KOPT-K1 (cell line): ENCODE measurements around the gene EPHB2.

Experiments used
- H3K27ac ChIP-seq: fragments of 200-600 bp; sonication (generic); 2 replicates; pipeline ENCODE4 v1.5.1; 2016; ENCODE audit warnings: antibody characterized with exemption, mild to moderate bottlenecking, low read depth, low read length; ENCODE audit not compliant: poor library complexity, severe bottlenecking
- H3K36me3 ChIP-seq: fragments of 200-600 bp; sonication (generic); 2 replicates; pipeline ENCODE4 v1.5.1; 2017; ENCODE audit warnings: antibody characterized with exemption, mild to moderate bottlenecking, low read length, moderate library complexity; ENCODE audit not compliant: insufficient read depth
- H3K9me3 ChIP-seq: fragments of 200-600 bp; sonication (generic); 2 replicates; pipeline ENCODE4 v1.5.1; 2017; ENCODE audit warnings: antibody characterized with exemption, low read length, mild to moderate bottlenecking; ENCODE audit not compliant: insufficient read depth, poor library complexity, severe bottlenecking

The EPHB2 gene

DNA sequence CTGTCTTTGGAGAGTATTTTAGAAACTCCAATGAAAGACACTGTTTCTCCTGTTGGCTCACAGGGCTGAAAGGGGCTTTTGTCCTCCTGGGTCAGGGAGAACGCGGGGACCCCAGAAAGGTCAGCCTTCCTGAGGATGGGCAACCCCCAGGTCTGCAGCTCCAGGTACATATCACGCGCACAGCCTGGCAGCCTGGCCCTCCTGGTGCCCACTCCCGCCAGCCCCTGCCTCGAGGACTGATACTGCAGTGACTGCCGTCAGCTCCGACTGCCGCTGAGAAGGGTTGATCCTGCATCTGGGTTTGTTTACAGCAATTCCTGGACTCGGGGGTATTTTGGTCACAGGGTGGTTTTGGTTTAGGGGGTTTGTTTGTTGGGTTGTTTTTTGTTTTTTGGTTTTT is 203.5 kb downstream of the EPHB2 start:
- Histone ChIP-seq H3K36me3 (no peaks in the 10 kb centered on the region), H3K27ac (no peak overlapping the region), H3K9me3 (no peaks in the 10 kb centered on the region)

- Histone ChIP-seq H3K36me3 (no peaks in the 10 kb centered on the region), H3K27ac (no peak overlapping the region), H3K9me3 (no peaks in the 10 kb centered on the region)
Observed at GRCh38 chr1:22914633-22915217, 204.1 kb downstream of the EPHB2 start.

DNA sequence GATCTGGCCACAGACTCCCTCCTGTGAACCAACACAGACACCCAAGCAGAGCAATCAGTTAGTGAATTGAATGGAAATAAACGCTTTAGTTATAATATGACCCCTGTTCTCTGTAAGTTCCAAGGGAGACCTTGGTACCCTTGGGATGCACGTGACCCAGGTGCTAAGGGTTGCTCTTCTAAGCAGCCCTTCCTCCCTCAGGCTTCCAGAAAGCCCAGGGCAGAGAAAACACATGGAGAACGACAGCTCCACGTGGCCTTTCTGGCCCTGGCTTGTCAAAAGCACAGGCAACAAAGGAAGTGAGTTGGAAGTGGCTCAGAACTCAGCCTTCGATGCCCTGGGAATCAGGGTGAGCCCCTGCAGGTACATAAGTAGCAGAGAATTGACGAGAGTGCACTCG is 204.6 kb downstream of the EPHB2 start:
- Histone ChIP-seq H3K36me3 (no peaks in the 10 kb centered on the region), H3K27ac (no peak overlapping the region), H3K9me3 (no peaks in the 10 kb centered on the region)

DNA sequence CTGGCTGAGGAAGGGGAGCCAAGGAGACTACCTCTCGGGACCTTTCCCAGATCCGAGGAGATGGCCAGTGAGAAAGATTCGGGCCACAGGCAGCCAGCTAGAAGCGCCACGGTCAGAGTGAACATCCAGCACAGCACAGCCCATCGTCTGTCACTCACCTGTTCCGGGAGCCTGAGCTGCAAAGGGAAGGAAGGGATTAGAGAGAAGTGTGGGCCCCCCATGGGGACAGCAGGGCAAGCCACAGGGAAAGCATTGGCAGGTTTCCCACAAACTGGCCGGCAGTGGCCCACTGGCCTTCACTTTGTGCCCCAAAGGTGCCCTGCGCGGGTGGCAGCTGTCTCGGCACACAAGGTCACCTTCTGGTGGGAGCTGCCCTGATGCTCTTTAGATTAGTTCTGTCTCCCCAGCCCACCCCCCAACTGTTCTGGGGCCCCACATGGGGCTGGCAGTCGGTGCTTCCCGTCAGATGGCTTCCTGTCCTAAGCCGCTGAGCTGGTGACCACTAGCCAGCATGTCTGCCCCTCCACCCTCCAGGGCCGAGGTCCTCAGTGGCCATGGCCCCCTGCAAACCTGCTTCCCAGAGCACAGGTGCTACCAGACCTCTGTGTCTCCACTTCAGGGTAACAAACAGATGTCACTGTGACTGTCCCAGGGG is 205.3 kb downstream of the EPHB2 start:
- Histone ChIP-seq H3K36me3 (no peaks in the 10 kb centered on the region), H3K27ac (no peak overlapping the region), H3K9me3 (no peaks in the 10 kb centered on the region)

GRCh38 chr1:22916471-22916820 is 205.8 kb downstream of the EPHB2 start:
- no peaks in the 10 kb centered on the region for H3K36me3 ChIP-seq
- H3K9me3 ChIP-seq: no peaks in the 10 kb centered on the region
- H3K27ac ChIP-seq: no peak overlapping the region

GRCh38 chr1:22917989-22918388 is 207.3 kb downstream of the EPHB2 start:
- Histone ChIP-seq H3K27ac (no peak overlapping the region), H3K9me3 (no peaks in the 10 kb centered on the region), H3K36me3 (no peaks in the 10 kb centered on the region)

DNA sequence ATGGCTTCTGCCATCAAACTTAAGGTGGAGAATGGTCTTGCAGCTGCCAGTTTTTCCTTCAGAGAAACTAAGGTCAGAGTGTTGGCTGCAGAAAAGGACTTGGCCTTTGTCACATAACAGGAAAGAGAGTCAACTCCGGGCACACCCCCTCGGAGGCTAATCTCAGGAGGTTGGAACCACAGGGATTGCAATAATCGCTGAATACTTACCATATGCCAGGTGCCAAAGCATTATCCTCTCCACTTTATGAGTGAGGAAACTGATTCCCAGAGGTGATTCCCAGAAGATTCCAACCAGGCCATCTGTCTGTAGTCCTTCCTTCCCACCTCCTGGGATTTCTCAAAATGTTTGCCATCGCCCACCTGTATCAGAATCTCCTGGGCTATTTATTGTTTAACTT is 208.0 kb downstream of the EPHB2 start:
- Histone ChIP-seq H3K36me3 (no peaks in the 10 kb centered on the region), H3K27ac (no peak overlapping the region), H3K9me3 (no peaks in the 10 kb centered on the region)

DNA sequence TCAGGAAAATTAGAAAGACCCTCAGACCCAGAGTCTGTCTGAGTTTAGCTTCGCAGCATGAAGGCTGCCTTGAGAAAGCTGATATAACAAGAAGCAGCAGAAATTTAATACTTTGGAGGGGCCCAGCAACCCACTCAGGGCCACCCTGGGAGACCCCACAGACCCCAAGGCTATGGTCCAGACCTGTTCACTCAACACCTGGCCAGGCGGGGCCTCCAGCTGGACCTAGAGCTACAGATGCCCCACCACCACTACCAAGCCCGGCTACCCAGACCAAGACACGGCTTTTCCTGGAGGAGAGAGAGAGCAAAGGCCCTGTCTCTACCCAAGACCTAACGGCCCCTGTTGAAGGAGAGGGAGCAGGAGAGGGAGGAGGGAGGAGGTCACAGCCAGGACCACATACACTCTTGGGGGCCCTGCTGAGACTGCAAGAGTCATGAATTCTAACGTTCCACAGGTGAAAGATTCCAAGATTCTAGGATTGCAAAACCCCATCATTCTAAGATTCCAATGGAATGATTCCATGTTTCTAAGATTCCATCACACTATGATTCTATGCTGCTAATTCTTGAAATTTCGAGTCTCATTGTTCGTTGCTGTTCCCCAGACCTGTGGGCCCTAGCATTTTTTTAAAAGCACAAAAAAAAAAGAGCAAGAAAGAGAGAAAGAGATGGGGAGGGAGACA is 208.8 kb downstream of the EPHB2 start:
- Histone ChIP-seq H3K36me3 (no peaks in the 10 kb centered on the region), H3K9me3 (no peaks in the 10 kb centered on the region), H3K27ac (no peak overlapping the region)

GRCh38 chr1:22920026-22920733 is 209.5 kb downstream of the EPHB2 start:
- no peak overlapping the region for H3K27ac ChIP-seq
- H3K9me3 ChIP-seq: no peaks in the 10 kb centered on the region
- no peaks in the 10 kb centered on the region for H3K36me3 ChIP-seq

DNA sequence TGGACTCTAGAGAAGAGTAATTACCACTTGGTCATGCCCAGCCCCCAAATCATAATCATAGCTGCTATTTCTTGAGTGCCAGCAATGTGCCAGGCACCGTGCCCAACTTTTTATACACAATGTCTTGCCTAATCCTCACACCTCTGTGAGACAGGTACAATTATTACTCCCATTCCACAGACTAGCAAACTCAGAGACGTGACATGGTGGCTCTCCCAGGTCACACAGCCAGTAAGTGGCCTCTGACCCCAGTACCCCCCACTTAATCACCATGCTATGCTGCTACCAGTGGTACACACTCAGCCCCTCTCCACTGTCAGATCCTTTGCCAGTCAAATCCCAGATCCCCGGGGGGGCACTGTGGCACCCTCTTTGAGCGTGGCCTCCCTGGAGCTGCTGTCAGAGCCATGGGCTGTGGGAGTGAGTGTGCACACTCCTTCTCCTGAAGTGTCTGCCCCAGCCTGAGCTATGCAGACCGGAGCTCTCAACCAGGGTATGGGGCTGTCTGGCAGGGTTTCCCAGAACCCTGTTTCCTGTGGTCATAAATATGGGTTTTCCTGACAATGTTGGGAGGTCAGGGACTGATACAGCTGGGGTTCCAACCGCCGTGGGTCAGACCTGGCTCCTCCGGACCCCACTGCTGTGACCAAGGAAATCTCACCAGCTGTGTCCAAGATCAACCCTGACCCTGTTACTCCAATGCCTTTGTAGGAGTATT is 210.3 kb downstream of the EPHB2 start:
- Histone ChIP-seq H3K36me3 (no peaks in the 10 kb centered on the region), H3K9me3 (no peaks in the 10 kb centered on the region), H3K27ac (no peak overlapping the region)

DNA sequence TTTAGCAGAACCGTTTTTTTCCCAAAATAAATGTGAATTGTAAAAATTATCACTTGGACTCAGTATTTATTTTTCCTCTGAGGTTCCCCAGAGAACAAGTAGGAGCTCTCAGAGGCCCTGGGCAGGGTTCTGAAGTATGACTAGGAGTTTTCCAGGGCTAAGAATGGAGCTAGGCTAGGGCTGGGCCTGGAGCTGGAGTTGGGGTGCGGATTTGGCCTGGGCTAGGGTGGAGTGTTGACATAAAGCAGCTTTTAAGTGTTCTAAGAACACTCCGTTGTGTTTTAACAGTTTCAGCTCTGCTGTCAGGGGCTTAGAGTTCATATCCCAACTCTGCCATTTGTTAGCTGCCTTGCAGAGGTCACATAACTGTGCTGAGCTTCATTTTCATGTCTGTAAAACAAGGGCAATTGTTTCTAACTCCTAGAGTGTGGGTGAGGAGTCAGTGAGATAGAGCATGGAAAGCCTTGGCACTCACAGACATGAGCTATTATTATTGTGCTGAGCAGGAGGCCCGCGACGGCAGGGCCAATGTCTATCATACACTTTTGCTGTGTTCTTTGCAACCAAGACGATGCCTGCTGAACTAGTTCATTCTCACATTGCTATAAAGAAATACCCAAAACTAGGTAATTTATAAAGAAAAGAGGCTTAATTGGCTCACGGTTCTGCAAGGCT is 210.9 kb downstream of the EPHB2 start:
- no peak overlapping the region for H3K27ac ChIP-seq
- no peaks in the 10 kb centered on the region for H3K36me3 ChIP-seq
- H3K9me3 ChIP-seq: no peaks in the 10 kb centered on the region

- H3K36me3 ChIP-seq: no peaks in the 10 kb centered on the region
- H3K27ac ChIP-seq: no peak overlapping the region
- H3K9me3 ChIP-seq: no peaks in the 10 kb centered on the region
Observed at GRCh38 chr1:22922640-22923039, 212.0 kb downstream of the EPHB2 start.

DNA sequence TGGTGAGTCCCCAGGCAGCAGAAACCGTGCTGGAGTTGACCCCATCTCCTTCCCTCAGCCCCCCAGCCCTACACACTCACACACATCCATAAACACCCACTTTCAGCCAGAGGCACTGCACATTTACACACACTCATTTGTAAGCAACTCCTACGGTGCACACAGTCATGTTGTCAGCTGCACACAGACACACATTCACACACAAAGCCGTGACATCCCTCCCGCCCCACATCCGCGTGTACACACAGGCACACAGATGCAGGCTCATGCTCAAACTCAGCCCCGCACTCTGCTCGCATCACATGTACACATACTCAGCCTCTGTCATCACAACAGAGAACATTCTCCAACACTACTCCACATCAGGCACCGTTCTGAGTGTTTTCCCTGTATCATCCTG is 214.5 kb downstream of the EPHB2 start:
- Histone ChIP-seq H3K9me3 (no peaks in the 10 kb centered on the region), H3K27ac (no peak overlapping the region)

GRCh38 chr1:22930240-22930912 is 219.7 kb downstream of the EPHB2 start:
- Histone ChIP-seq H3K36me3 (no peaks in the 10 kb centered on the region), H3K27ac (no peak overlapping the region), H3K9me3 (no peaks in the 10 kb centered on the region)

More for the DNA sequence above, 214.5 kb downstream of the EPHB2 start:
- no peaks in the 10 kb centered on the region for H3K36me3 ChIP-seq
